K562 (cell line): ENCODE measurements around the gene PMEPA1. TPM values are rescaled to one million over a fixed set of nuclear protein-coding genes. Genes with fewer than 3 reads are reported as not detected.
A peak's percentile ranks its signal among the peaks of the same experiment; 100 is the strongest.

Experiments used
- ATAC-seq: fragments of 200-7000 bp; cut with Tn5 transposase; 3 replicates; pipeline ENCODE4 v1.9.1; 2020; ENCODE audit warnings: moderate library complexity
- BruUV-seq: library from RNA; stranded (reverse); fragments of 400-500 nt; replicated peaks from 2 replicates; lab custom pipeline; 2021; lab: Mats Ljungman, UMichigan
- CTCF ChIA-PET: fragments of 300-600 bp; formaldehyde crosslinking; extraction: SDS; loops from one replicate; lab custom pipeline; 2021; ENCODE audit warnings: low intra/inter-chr PET ratio; lab: Yijun Ruan, JAX
- POLR2A ChIA-PET: fragments of 300-600, 350-650 bp; sonication (Branson Sonifier 250); formaldehyde crosslinking; extraction: SDS; loops from one replicate; lab custom pipeline; 2021; ENCODE audit warnings: antibody characterized with exemption, inconsistent platforms; lab: Yijun Ruan, JAX
- DNase-seq, 4 experiments: peaks; one replicate each; pipeline versions ENCODE4 v3.0.0 to v3.0.0-alpha.2; 2011 to 2018; ENCODE audit warnings: low spot score in 3 of 4, mixed read lengths in 3 of 4; ENCODE audit errors: extremely low read depth in 1 of 4
- FAIRE-seq: peaks from 2 replicates; lab custom pipeline; 2011; peaks lifted over from hg19 to GRCh38; lab: Jason Lieb, UNC
- H2AFZ ChIP-seq: 2 replicates; pipeline ENCODE4 v1.6.0; 2011; ENCODE audit warnings: low read depth, low read length, control low read depth, inconsistent platforms
- H3K27ac ChIP-seq: fragments of 200-600 bp; 3 replicates; pipeline ENCODE4 v1.8.0; 2011; ENCODE audit warnings: low read depth, mild to moderate bottlenecking, control low read depth, inconsistent platforms, low read length, moderate library complexity, mixed read lengths; ENCODE audit errors: extremely low read depth
- H3K27me3 ChIP-seq, 2 experiments: fragments of 300-600 bp in 1 of 2; 2 replicates in 1 of 2; 3 replicates in 1 of 2; pipeline versions ENCODE4 v1.6.0 to v1.8.0; 2011; ENCODE audit warnings: inconsistent platforms in 2 of 2, low read length in 2 of 2, mild to moderate bottlenecking in 1 of 2, mixed read lengths in 1 of 2, moderate library complexity in 1 of 2; ENCODE audit not compliant: control insufficient read depth in 2 of 2, insufficient read depth in 2 of 2
- H3K36me3 ChIP-seq: fragments of 300-600 bp; 3 replicates; pipeline ENCODE4 v1.8.0; 2011; ENCODE audit warnings: mild to moderate bottlenecking, low read length, inconsistent platforms; ENCODE audit not compliant: control insufficient read depth, insufficient read depth
- H3K4me1 ChIP-seq, 2 experiments: fragments of 200-600 bp in 1 of 2; replicated peaks in 1 of 2; 2 replicates in 1 of 2; 3 replicates in 1 of 2; pipeline versions ENCODE4 v1.5.1 to v1.8.0; 2011; ENCODE audit warnings: inconsistent platforms in 2 of 2, low read length in 2 of 2, mild to moderate bottlenecking in 1 of 2, mixed read lengths in 1 of 2, moderate library complexity in 1 of 2; ENCODE audit not compliant: control insufficient read depth in 2 of 2, insufficient read depth in 2 of 2
- H3K4me2 ChIP-seq: 2 replicates; pipeline ENCODE4 v1.6.1; 2011; ENCODE audit warnings: low read length, control low read depth, inconsistent platforms, mixed read lengths; ENCODE audit not compliant: insufficient read depth
- H3K4me3 ChIP-seq: fragments of 200-600 bp; sonication (generic), shearing (Covaris generic); 2 replicates; pipeline ENCODE4 v1.5.1; 2016; ENCODE audit warnings: control low read depth, inconsistent platforms
- H3K79me2 ChIP-seq: fragments of 200-600 bp; 3 replicates; pipeline ENCODE4 v1.8.0; 2011; ENCODE audit warnings: low read length, inconsistent platforms; ENCODE audit not compliant: control insufficient read depth, insufficient read depth
- H3K9ac ChIP-seq, 2 experiments: 2 replicates each; pipeline versions ENCODE4 v1.6.0 to v1.6.1; 2011; ENCODE audit warnings: low read depth in 2 of 2, low read length in 2 of 2, control low read depth in 1 of 2, inconsistent platforms in 1 of 2, mild to moderate bottlenecking in 1 of 2, mixed read lengths in 1 of 2; ENCODE audit not compliant: insufficient read depth in 1 of 2
- H3K9me1 ChIP-seq: one replicate; pipeline ENCODE4 v1.6.0; 2011; ENCODE audit warnings: inconsistent platforms, mild to moderate bottlenecking, low read length, moderate library complexity; ENCODE audit not compliant: control insufficient read depth, insufficient read depth
- H3K9me3 ChIP-seq: replicated peaks from 2 replicates; pipeline ENCODE4 v1.5.1; 2011; ENCODE audit warnings: low read depth, low read length, inconsistent platforms; ENCODE audit not compliant: control insufficient read depth, insufficient read depth
- H4K20me1 ChIP-seq: replicated peaks from 2 replicates; pipeline ENCODE4 v1.6.1; 2011; ENCODE audit warnings: low read length, inconsistent platforms, mixed read lengths; ENCODE audit not compliant: control insufficient read depth, insufficient read depth
- CREBBP ChIP-seq: IDR thresholded peaks from one replicate; pipeline ENCODE4 v1.6.1; 2012; ENCODE audit warnings: low read depth, mild to moderate bottlenecking, control low read depth, inconsistent platforms, low read length
- MAFF ChIP-seq: IDR thresholded peaks from 2 replicates; pipeline ENCODE4 v1.6.1; 2012; ENCODE audit warnings: low read length, improper control_type of control experiment
- MAFG ChIP-seq: fragments of 450-650 bp; conservative IDR thresholded peaks from 2 replicates; pipeline ENCODE4 v1.6.1; 2016; ENCODE audit warnings: missing genetic modification characterization, missing compliant biosample characterization
- NR4A1 ChIP-seq, 2 experiments: fragments of 250-450 bp in 1 of 2; fragments of 450-650 bp in 1 of 2; sonication (Bioruptor Pico) in 1 of 2; IDR thresholded peaks; 2 replicates each; pipeline versions ENCODE4 v1.4.0 to v1.6.1; 2016 to 2020; ENCODE audit warnings: mild to moderate bottlenecking in 2 of 2, missing compliant biosample characterization in 1 of 2, missing genetic modification characterization in 1 of 2, moderate library complexity in 1 of 2
- ZFP36 ChIP-seq: fragments of 150-350 bp; IDR thresholded peaks from 2 replicates; pipeline ENCODE4 v1.6.1; 2018; ENCODE audit warnings: low read length, low read depth; ENCODE audit not compliant: partially characterized antibody
- ZNF316 ChIP-seq: fragments of 450-650 bp; IDR thresholded peaks from 2 replicates; pipeline ENCODE4 v1.6.1; 2016
- WGBS: fragments of 100-300 bp; shearing (Covaris generic); methylation state at CpG from one replicate; pipeline ENCODE4 v1.1.6; 2016; ENCODE audit warnings: low coverage, mixed read lengths; ENCODE audit not compliant: insufficient coverage; ENCODE audit errors: missing lambda C conversion rate; 5-methylcytosine and 5-hydroxymethylcytosine counted together
- in situ Hi-C: fragments of 300-500 bp; cut with MboI; formaldehyde crosslinking; loops from 4 replicates; pipeline ENCODE4 v1.15.0; 2018; ENCODE audit warnings: inconsistent platforms, mixed read lengths
- intact Hi-C: fragments of 100-400 bp; cut with micrococcal nuclease; formaldehyde crosslinking; loops from 2 replicates; pipeline ENCODE4 v1.14.2; 2022
- polyA plus RNA-seq, 8 experiments: library from polyadenylated mRNA; depleted of rRNA in 4 of 8; stranded (reverse) in 5 of 8; unstranded in 3 of 8; fragments of >200 nt; fragmentation: Nextera tagmentation in 2 of 8; fragmentation: Illumina TruSeq in 1 of 8; extraction: Ambion mirVana in 2 of 8; extraction: Trizol in 1 of 8; gene quantifications; 2 replicates each; pipeline versions ENCODE4 v1.2.1 to v1.2.3, GENCODE V29; 2011 to 2014; ENCODE audit warnings: inconsistent platforms in 1 of 8, missing spikeins in 1 of 8
- total RNA-seq, 7 experiments: library from RNA; depleted of rRNA in 6 of 7; stranded (reverse); fragments of >200 nt in 6 of 7; fragmentation: Illumina TruSeq in 2 of 7; extraction: Trizol in 2 of 7; gene quantifications; 2 replicates each; pipeline versions ENCODE4 v1.2.1 to v1.2.3, GENCODE V29; 2011 to 2021; ENCODE audit warnings: low replicate concordance in 1 of 7

The PMEPA1 gene
- total and polyA plus RNA-seq, 9 of the 15 experiments (the other 6 are each of a cell fraction or from before 2014, with no cell fraction given): 0.16 TPM; not detected in 8

GRCh38 chr20:57600320-57601210 is 109.2 kb downstream of the PMEPA1 start:
- H3K36me3 ChIP-seq: no peaks in the 10 kb centered on the region
- intact Hi-C loops (no loop called here), in situ Hi-C loops (loop anchor here (25.0 kb wide), 1 partner anchor 612 kb away; no protein-coding TSS in a partner anchor)
- no peak overlapping the region for H3K4me2 ChIP-seq
- H3K79me2 ChIP-seq: no peaks in the 10 kb centered on the region
- no TSS peak for BruUV-seq
- H3K4me3 ChIP-seq: no peak overlapping the region
- H3K27me3 ChIP-seq: peaks cover 6 to 54% of the 10 kb centered on the region in 2 experiments; a peak in 3 of 5 replicates
- POLR2A ChIA-PET: interaction anchor here (0.6 to 1.8 kb wide), 6 partner anchors 10 to 156 kb away, joined by 3 to 6 read pairs (median 4); no protein-coding TSS in a partner anchor
- H4K20me1 ChIP-seq: 0 out of 2 replicates have a peak, but pooled peaks cover 10% of the 10 kb centered on the region
- H2AFZ ChIP-seq: no peak overlapping the region
- ATAC-seq: no peak
- H3K27ac ChIP-seq: no peak overlapping the region
- H3K9me1 ChIP-seq: no peaks in the 10 kb centered on the region
- H3K4me1 ChIP-seq: peaks cover 4 to 10% of the 10 kb centered on the region in 2 experiments; a peak in 4 of 5 replicates
- FAIRE-seq: peak; percentile 42
- H3K9me3 ChIP-seq: peaks cover 7% of the 10 kb centered on the region; the same call in 1 of the 2 replicates
- DNase-seq: no peak
- CTCF ChIA-PET: no interaction called here
- 4% methylated on average over 10 of the region's 13 CpGs for WGBS
- H3K9ac ChIP-seq: no peak overlapping the region
- TF ChIP-seq NR4A1 (CRISPR knock-in tag; IDR thresholded peaks at IDR 0.05) (no peak), NR4A1 (tag; IDR thresholded peaks at IDR 0.05) (no peak), MAFG (peak; percentile 26; the same call in 1 of the 2 replicates), CREBBP (no peak), MAFF (peak; percentile 40), ZNF316 (peak; percentile 43; the same call in 1 of the 2 replicates), ZFP36 (peak; percentile 20)
